DMS53 (cell line): Measurements from ENCODE around the gene SOX5.
"Not testable (repeated sequence)": the region's sequence is repeated elsewhere in the genome, so short reads cannot be mapped to it uniquely, and the experiment has no call there.

Source experiments
- DNase-seq: peaks from one replicate; lab custom pipeline; 2025; lab: John Stamatoyannopoulos, UW

The SOX5 gene

DNA sequence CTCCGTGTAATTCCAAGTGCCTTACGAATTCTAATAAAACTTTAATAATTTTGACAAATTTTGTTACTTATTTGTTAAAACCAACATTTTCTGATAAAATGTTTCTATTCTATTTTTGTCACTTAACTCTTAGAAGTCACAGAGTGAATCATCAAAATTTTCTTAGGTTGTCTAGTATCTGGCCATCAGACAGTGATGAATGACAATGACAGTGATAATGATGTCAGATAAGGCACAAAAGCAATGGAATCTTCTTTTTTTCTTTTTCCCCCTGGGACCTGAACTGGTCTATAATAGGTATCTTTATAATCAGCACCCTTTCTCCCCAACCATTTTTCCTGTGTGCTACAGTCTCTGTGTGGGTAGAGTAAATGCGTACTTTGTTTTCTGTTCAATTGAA is 407.3 kb downstream of the SOX5 start:
- no peak for DNase-seq

DNA sequence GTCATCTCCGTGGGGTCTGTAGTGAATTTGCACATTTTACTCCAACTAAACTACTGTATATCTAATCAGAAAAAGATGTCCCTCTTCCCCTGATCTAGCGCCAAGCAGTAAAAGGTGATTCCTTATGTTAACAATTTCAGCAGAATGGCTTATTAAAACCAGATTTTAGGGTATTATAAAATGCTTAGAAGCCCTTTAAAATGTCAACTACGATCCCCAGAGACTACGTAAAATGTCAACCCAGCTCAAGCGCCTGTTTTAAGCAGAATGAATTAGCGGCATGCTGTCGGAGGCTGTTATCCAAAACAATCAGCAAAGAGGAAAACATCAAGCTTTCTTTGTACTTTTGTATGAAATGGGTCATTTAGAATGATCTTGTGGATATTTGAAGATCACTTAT is 408.9 kb downstream of the SOX5 start:
- DNase-seq: no peak

DNA sequence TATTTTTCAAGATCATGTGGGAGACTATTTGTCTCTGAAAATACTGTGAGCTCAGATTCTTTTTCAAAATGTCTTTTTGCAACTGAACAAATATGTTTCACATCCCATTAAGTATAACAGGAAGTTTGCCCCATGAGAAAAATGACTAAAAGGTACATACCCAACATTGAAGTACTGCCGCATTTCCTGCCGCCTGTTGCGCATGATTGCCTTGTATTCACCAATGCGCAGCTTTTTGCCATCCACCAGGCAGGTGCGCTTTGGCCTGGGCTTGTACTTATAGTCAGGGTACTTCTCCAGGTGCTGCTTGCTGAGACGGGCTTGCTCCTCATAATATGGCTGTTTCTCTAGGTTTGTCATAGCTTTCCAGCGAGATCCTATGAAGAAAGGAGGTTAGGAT is 413.2 kb downstream of the SOX5 start:
- DNase-seq: peak; percentile 100

DNA sequence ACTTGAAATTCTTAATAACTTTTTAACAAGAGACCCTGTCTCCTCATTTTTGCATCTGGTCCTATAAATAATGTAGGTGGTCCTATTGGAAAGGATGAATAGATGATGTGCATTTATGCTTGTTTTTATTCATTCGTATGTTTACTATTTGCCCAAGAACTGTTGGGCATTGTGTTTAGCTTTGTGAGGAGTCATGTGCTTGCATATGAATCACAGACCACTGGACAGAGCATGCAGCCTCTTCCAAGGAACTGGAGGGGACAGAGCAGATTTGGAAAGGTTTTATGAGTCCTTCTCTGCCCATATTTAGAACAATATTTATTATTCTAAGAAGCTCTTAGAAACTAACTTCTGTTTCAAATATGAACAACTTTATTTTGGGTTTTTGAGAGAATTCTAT is 414.0 kb downstream of the SOX5 start:
- DNase-seq: peak; percentile 86

DNA sequence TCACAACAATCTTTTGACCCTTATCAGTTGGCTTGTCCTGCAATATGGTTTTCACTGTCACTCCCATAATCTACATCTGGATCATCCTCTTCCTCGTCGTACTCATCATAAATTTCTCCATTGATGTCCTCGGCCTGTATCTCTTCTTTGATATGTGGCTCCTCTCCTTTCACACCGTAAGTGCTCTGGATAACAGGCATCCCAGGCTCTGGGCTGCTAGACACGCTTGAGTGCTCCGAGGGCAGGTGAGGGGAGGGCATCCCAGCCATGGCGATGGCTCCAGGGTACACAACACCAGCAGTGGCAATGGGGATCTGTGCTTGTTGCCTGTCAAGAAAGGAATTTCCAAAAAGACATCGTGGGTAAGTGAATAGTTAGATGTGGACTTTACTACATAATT is 415.3 kb downstream of the SOX5 start:
- peak; percentile 75 for DNase-seq

DNA sequence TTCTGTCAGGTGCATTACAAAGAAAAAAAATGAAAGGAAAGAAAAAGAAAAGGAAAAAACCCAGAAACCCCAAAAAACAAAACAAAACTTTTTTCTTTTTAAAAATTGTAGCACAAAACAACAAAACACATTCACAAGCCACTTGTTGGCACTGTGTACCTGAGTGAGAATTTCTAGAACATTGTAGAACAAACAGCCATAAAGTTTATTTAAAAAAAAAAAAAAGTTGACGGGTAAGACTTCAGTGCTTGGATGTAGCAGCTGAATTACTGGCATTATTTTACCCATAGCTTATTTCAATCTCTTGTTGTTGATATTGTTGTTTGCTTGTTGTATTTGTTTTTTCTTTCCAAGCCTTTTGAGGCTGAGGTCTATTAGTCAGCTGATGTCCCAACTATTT is 415.8 kb downstream of the SOX5 start:
- no peak for DNase-seq

DNA sequence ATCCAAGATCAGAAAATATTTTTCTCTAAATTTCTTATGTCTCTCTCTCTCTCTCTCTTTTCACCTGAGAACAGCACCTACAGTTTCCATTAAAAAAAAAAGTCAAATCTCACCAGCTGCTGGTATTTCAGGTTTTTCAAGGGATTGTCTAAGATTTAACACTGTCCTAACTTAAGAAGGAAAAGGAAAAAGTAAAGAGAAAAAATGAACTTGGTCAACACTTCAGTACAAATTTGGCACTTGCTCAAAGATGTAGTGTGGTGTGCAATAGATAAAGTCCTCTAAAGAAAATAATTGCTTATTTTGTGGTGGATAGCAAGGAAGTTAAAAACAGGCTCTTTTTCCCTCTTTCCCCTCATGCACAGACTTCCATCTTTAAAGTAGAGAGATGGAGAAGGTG is 416.2 kb downstream of the SOX5 start:
- peak; percentile 76 for DNase-seq

DNA sequence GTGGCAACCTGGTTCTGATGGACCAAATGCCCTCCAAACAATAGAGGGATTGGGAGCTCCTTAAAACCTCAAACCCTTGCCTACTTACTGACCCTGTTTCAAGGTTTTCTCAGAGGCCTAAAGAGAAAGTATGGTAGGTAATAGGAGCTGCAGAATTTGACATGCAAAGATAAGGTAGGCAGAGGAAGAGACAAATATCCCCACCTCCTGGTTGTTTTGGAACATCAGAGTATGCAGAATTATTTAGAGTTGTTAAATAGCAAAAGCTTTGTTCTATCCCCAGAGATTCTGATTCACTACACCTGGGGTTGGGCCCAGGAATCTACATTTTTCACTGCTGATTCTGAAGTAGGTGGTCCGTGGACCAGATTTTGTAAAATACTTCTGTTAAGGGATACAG is 421.2 kb downstream of the SOX5 start:
- DNase-seq: peak; percentile 71

DNA sequence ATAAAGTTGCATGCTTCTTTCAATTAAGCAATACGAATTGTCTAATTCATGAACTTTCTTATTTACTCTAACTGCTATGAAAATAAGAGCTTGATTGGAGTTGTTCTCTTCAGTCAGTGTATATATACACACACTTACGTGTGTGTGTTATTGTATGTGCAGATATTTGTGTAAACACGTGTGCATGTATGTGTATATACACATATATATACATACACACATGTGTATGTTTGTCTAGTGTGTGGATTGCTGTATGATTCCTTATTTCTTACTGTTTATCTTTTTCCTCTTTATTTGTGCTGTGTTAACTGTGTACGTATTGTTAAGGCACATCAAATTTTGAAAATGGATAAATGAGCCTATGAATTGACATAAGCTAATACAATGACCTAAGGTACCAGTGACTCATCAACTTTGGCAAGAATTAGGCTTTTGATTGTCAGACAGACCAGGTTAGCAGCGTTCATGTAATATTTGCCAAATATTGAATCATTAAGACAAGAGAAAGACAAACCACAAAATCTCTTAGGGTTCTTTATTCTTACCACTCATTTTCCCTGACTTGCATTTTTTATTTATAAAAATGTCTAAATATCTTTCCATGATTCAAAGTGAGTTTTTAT is 423.9 kb downstream of the SOX5 start:
- peak; percentile 92 for DNase-seq

DNA sequence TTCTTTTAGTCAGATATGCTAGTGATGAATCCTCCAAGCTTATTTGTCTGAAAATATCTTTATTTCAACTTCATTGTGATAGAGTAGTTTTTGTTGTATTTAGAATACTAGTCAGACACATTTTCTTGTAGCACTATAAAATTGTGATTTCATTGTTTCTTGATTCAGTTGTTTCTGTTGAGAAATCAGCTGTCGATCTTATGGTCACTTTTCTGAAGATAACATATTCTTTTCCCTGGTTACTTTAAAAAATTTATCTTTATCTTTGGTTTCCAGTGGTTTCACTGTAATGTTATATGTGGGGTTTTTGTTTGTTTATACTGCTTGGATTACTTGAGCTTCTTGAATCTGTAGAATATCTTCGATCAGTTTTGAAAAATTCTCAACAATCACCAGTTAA is 426.1 kb downstream of the SOX5 start:
- peak; percentile 81 for DNase-seq

DNA sequence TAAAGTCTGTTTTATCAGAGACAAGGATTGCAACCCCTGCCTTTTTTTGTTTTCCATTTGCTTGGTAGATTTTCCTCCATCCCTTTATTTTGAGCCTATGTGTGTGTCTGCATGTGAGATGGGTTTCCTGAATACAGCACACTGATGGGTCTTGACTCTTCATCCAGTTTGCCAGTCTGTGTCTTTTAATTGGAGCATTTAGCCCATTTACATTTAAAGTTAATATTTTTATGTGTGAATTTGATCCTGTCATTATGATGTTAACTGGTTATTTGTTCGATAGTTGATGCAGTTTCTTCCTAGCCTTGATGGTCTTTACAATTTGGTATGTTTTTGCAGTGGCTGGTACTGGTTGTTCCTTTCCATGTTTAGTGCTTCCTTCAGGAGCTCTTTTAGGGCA is 430.0 kb downstream of the SOX5 start:
- DNase-seq: not testable (repeated sequence)

DNA sequence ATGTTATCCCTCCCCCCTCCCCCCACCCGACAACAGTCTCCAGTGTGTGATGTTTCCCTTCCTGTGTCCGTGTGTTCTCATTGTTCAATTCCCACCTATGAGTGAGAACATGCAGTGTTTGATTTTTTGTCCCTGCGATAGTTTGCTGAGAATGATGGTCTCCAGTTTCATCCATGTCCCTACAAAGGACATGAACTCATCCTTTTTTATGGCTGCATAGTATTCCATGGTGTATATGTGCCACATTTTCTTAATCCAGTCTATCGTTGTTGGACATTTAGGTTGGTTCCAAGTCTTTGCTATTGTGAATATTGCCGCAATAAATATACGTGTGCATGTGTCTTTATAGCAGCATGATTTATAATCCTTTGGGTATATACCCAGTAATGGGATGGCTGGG is 433.7 kb downstream of the SOX5 start:
- not testable (repeated sequence) for DNase-seq

DNA sequence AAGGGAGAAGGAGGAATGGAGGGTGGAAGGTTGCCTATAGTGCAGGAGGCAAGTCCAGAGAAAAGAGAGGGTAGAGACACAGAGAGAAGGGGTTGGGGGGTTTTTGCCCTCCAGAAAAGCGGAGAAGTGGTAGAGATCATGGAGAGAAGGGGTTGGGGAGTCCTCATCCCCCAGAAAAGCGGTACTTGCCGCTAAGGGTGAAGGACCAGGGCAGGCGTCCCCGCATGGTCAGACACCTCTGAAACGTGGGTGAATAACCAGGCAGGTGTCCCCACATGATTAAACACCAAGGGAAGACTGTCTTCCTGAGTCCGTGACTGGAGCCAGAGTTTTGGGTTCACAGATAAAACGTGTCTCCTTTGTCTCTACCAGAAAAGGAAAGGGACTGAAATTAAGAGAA is 439.0 kb downstream of the SOX5 start:
- no peak for DNase-seq

DNA sequence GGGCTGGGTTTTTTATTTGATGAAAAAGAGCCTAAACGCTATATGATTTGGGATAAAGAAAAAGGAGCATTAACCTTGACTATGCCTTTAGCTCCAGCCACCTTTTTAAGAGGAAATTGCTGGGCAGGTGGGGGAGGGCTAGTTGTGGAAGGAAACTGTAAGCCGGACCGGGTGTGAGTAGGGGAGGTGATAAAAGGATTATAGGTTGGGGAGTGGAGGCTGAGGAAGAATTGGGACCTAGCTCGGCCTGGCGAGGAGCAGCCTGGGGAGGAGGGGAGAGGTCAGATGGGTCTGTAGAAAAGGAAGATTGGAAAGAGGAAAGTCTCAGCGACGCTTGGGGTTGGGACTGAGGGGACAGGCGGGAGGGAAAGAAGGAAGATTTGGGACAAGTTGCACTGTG is 439.6 kb downstream of the SOX5 start:
- not testable (repeated sequence) for DNase-seq

DNA sequence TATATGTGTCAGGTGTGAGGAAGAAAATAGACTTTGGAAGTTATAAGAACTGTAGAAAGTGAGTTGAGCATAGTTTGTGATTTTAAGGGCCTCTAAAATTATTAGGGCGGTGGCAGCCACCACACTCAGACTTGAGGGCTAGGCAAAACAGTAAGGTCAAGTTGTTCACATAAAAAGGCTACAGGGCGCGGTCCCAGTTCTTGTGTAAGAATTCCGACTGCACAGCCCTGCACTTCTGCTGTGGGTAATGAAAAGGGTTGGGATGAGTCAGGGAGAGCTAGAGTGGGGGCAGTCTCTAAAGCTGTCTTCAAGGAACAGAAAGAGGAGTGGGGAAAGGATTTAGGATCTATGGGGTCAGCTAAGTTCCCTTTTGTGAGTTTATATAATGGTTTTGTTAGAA is 441.7 kb downstream of the SOX5 start:
- DNase-seq: not testable (repeated sequence)

DNA sequence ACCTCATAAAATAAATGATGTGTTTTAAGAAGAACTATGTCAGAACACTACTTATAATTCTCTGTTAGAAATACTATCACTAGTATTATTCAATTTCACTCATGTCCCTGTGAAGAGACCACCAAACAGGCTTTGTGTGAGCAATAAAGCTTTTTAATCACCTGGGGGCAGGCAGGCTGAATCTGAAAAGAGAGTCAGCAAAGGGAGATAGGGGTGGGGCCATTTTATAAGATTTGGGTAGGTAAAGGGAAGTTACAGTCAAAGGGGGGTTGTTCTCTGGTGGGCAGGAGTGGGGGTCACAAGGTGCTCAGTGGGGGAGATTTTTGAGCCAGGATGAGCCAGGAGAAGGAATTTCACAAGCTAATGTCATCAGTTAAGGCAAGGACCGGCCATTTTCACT is 443.7 kb downstream of the SOX5 start:
- DNase-seq: not testable (repeated sequence)

DNA sequence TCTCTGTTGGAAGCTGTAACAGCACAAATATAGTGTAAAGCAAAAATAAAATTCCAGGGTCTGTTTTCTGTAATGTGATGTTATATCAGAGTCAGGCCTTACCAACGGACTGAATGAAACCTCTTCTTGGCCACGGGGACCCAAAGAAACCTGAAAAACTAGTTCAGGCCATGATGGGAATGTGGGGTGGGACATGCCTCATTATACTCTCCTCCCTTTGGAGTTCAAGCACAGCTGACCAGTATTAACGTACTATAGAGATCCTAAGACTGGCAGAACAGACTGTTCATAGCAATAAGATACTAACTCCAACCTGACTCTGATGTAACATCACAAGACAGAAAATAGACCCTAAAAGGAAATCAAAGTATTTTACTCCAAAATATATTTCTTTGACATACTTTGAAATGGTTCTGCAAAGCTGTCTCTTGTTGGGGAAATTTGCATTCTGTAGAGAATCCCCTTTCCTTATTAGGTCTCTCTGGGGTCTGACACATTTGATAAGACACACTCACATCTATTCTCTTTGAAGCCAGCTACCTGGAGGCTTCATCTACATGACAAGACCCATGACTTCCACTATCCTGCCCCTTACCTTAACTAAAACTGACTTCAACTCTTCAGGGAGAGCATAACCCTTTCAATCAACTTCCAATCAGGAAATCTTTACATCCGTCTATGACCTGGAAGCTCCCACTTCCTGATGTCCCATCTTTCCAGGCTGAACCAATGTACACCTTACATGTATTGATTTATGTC is 444.6 kb downstream of the SOX5 start:
- DNase-seq: peak; percentile 64

DNA sequence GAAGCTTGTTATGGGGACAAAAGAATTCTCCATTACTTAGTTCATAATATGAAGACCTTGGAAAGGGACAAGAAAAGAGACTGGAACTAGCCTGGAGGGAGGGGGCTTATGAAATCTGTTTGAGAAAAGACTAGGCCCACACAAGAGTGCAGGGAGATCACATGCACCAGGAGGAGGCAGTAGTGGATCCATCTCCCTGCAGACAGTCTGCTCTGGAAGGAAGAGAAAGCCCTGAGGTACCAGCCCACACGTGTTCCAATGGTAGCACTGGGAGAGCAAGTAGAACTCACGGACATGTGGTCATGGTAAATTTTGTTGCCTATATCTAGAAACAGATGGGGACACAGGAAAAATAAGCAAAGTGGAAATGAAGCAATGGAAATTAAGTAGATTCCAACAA is 445.4 kb downstream of the SOX5 start:
- peak; percentile 66 for DNase-seq

DNA sequence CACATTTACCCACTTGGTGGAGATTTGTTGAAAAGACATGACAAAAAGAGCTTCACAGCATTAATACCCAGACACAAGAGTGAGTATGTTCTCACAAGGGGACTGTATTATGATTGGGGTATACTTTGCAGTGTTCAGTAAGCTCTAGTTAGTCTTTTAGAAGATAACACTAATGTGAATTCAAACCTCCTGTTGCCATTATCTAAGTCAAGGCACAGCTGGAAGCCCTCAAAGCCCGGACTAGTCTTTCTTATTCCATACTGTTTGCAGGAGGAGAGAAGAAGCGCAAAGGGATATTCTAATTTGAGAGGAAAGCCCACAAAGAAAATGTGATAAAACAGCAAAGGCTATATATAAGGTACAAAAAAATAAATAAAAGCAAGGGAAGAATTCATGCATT is 445.9 kb downstream of the SOX5 start:
- no peak for DNase-seq

DNA sequence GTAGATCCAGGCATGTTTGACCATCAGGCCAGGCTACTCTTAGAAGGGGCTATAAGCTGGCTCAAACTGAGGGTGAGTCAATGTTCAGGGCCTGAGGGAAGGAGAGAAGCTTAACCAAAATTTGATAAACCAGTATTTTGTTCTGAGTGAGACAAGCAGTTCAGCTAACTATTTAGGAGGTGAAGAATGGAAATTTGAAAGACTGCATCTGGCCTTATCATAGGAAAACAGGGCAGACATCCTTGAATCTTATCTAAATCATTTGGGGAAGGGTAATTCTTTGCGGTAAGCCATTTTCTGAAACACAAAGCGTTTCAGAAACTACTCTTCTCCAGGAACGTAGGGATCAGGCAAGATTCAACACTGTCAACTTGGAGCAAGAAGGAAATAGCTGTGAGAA is 447.2 kb downstream of the SOX5 start:
- DNase-seq: no peak

DNA sequence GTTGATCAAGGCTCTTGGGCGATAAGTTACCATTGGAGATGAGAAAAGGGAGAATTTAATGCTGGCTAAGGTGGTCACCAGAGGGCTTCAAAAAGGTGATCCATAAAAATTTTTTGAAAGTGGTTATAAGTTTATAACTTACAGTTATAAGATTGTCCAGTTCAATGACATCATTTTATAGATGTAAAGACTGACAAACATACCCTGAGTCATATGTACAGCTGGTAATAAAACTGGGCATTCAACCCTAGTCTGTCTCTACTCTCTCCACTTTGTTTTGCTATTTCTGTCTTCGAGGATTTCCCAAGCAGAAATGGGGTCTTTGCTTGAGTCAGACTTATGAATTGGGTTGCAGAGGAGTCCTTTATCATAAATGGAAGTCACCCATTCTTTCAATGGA is 454.0 kb downstream of the SOX5 start:
- no peak for DNase-seq

DNA sequence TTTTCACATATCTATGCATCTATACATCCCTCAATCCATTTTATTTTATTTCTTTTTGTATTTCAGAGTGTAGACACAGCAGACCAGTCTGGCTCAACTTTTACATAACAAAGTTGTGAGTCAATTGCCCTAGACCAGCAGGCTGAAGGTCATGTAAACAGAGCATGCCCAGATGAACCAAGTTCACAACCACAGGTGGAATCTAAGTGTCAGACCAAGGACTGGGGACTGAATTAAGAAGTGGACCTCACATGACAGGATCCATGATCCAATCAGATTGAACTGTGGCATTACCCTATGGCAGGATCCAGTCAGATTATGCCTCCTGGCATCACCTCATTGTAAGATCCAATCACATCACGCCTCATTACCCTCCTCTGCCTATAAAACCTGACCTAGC is 455.8 kb downstream of the SOX5 start:
- peak; percentile 64 for DNase-seq

DNA sequence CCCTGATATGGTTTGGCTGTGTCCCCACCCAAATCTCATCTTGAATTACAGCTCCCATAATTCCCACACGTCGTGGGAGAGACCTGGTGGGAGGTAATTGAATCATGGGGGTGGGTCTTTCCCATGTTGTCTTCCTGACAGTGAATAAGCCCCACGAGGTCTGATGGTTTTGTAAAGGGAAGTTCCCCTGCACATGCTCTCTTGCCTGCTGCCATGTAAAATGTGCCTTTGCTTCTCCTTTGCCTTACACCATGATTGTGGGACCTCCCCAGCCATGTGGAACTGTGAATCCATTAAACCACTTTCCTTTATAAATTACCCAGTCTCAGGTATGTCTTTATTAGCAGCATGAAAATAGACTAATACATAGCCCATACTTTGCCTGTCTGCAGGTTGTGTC is 458.4 kb downstream of the SOX5 start:
- not testable (repeated sequence) for DNase-seq

DNA sequence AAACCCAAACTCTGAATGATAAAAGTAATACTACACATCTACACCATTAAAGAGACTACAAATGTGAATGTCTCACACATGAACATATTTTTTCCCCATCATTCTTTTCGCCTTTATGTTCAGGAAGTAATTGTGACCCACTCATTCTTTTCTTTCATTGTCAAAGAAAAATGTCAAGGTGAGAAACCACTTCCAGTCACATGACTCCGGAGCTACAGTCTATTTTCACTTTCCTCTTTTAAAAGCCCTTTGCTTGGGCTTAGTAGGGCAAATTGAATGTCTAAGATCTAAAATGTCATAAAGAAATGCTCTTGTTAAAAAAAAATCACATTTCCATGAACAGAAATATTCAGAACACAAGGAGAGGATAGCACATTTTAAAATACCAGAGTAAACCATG is 461.3 kb downstream of the SOX5 start:
- DNase-seq: no peak
